HTR-8/SVneo (cell line): ENCODE data around the gene UBA52.

Experiments used
- DNase-seq: peaks from one replicate; pipeline ENCODE4 v3.0.0; 2011; ENCODE audit warnings: low spot score, mixed read lengths; ENCODE audit not compliant: insufficient read length
- FAIRE-seq: peaks from 2 replicates; lab custom pipeline; 2011; peaks lifted over from hg19 to GRCh38; lab: Jason Lieb, UNC

The UBA52 gene

GRCh38 chr19:18620311-18620710, 48.7 kb downstream of the UBA52 start:
- FAIRE-seq (no peak), DNase-seq (no peak)

GRCh38 chr19:18620902-18621301, 49.2 kb downstream of the UBA52 start:
- DNase-seq (no peak), FAIRE-seq (no peak)

GRCh38 chr19:18626906-18627305, 55.2 kb downstream of the UBA52 start:
- DNase-seq (no peak), FAIRE-seq (no peak)
